ENCODE measurements around the gene PGA3.
"Not testable (repeated sequence)": the region's sequence is repeated elsewhere in the genome, so short reads cannot be mapped to it uniquely, and the experiment has no call there.

Gene PGA3

GRCh38 chr11:61229458-61229857, 26.1 kb downstream of the PGA3 start:
- DNase-seq (ENCODE audit: low read depth); H3K4me3 ChIP-seq (ENCODE audit: low read length): not testable (repeated sequence)

GRCh38 chr11:61231033-61231432, 27.7 kb downstream of the PGA3 start:
- not testable (repeated sequence) for DNase-seq (ENCODE audit: low read depth); H3K4me3 ChIP-seq (ENCODE audit: low read length)

GRCh38 chr11:61231585-61231984, 28.3 kb downstream of the PGA3 start:
- not testable (repeated sequence) for H3K4me3 ChIP-seq (ENCODE audit: low read length); DNase-seq (ENCODE audit: low read depth)

- DNase-seq (ENCODE audit: low read depth); H3K4me3 ChIP-seq (ENCODE audit: low read length): not testable (repeated sequence)
These were observed 29.3 kb downstream of the PGA3 start for GRCh38 chr11:61232548-61233145.

- H3K4me3 ChIP-seq (ENCODE audit: low read length); DNase-seq (ENCODE audit: low read depth): not testable (repeated sequence)
These were observed 33.8 kb downstream of the PGA3 start for GRCh38 chr11:61237130-61237529.

- DNase-seq (ENCODE audit: low read depth); H3K4me3 ChIP-seq (ENCODE audit: low read length): not testable (repeated sequence)
These were observed 37.0 kb downstream of the PGA3 start for GRCh38 chr11:61240288-61240687.

GRCh38 chr11:61240875-61241274, 37.6 kb downstream of the PGA3 start, which contains the start of gene PGA5:
Gene PGA5, plus strand, starts transcription at chr11:61241175. Its CDS starts 52 bp downstream, at chr11:61241227.
- DNase-seq (ENCODE audit: low read depth); H3K4me3 ChIP-seq (ENCODE audit: low read length): not testable (repeated sequence)

GRCh38 chr11:61241526-61241925, 38.2 kb downstream of the PGA3 start:
- not testable (repeated sequence) for DNase-seq (ENCODE audit: low read depth); H3K4me3 ChIP-seq (ENCODE audit: low read length)

- not testable (repeated sequence) for H3K4me3 ChIP-seq (ENCODE audit: low read length); DNase-seq (ENCODE audit: low read depth)
These were observed 42.1 kb downstream of the PGA3 start for GRCh38 chr11:61245284-61245964.

GRCh38 chr11:61248071-61248470, 44.8 kb downstream of the PGA3 start:
- not testable (repeated sequence) for DNase-seq (ENCODE audit: low read depth); H3K4me3 ChIP-seq (ENCODE audit: low read length)

- DNase-seq (ENCODE audit: low read depth); H3K4me3 ChIP-seq (ENCODE audit: low read length): not testable (repeated sequence)
These were observed 45.9 kb downstream of the PGA3 start for GRCh38 chr11:61249201-61249600.

GRCh38 chr11:61250796-61251765, 47.8 kb downstream of the PGA3 start:
- DNase-seq (ENCODE audit: low read depth) = peak; percentile 4
- H3K4me3 ChIP-seq (ENCODE audit: low read length) = not testable (repeated sequence)

- not testable (repeated sequence) for DNase-seq (ENCODE audit: low read depth); H3K4me3 ChIP-seq (ENCODE audit: low read length)
These were observed 49.0 kb downstream of the PGA3 start for GRCh38 chr11:61252332-61252731.

GRCh38 chr11:61254403-61255025, 51.2 kb downstream of the PGA3 start:
- DNase-seq (ENCODE audit: low read depth) = peak; percentile 58
- TF ChIP-seq CTCF (conservative IDR thresholded peaks at IDR 0.05; ENCODE audit: low read length) = peak; percentile 98
- no peak overlapping the region for H3K4me3 ChIP-seq (ENCODE audit: low read length)
